Measurements from ENCODE around the gene AKAP7.

DNA sequence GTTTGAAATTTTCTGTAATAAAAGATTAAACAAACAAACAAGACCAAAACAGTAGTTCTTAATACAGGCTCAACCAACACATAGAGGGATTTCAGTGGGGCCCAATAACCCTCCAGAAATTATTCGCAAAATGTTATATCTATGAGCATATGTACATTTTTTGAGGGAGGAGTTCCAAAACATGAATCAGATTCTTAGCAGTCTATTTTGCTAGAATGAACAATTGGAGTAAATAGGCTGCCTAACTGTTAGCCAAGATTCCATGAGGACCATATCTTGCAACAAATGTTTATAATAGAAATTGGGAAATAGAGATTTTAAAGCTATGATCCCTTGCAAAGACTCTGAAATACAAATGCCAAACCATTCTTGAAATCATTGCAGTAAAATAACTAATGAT, 186.3 kb downstream of the AKAP7 start:
- TF ChIP-seq, protein P1, sequence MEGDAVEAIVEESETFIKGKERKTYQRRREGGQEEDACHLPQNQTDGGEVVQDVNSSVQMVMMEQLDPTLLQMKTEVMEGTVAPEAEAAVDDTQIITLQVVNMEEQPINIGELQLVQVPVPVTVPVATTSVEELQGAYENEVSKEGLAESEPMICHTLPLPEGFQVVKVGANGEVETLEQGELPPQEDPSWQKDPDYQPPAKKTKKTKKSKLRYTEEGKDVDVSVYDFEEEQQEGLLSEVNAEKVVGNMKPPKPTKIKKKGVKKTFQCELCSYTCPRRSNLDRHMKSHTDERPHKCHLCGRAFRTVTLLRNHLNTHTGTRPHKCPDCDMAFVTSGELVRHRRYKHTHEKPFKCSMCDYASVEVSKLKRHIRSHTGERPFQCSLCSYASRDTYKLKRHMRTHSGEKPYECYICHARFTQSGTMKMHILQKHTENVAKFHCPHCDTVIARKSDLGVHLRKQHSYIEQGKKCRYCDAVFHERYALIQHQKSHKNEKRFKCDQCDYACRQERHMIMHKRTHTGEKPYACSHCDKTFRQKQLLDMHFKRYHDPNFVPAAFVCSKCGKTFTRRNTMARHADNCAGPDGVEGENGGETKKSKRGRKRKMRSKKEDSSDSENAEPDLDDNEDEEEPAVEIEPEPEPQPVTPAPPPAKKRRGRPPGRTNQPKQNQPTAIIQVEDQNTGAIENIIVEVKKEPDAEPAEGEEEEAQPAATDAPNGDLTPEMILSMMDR (IDR thresholded peaks at IDR 0.05): no peak
- TF ChIP-seq POLR2A (IDR thresholded peaks at IDR 0.05): no peak

Data from testis (tissue), 2 donors.